KOPT-K1 (cell line): Measurements from ENCODE around the gene EXD1.
A peak's percentile ranks its signal among the peaks of the same experiment; 100 is the strongest.
"Not testable (repeated sequence)": the region's sequence is repeated elsewhere in the genome, so short reads cannot be mapped to it uniquely, and the experiment has no call there.

Experiments used
- H3K27ac ChIP-seq: fragments of 200-600 bp; sonication (generic); 2 replicates; pipeline ENCODE4 v1.5.1; 2016; ENCODE audit warnings: antibody characterized with exemption, mild to moderate bottlenecking, low read depth, low read length; ENCODE audit not compliant: poor library complexity, severe bottlenecking
- H3K36me3 ChIP-seq: fragments of 200-600 bp; sonication (generic); 2 replicates; pipeline ENCODE4 v1.5.1; 2017; ENCODE audit warnings: antibody characterized with exemption, mild to moderate bottlenecking, low read length, moderate library complexity; ENCODE audit not compliant: insufficient read depth
- H3K9me3 ChIP-seq: fragments of 200-600 bp; sonication (generic); 2 replicates; pipeline ENCODE4 v1.5.1; 2017; ENCODE audit warnings: antibody characterized with exemption, low read length, mild to moderate bottlenecking; ENCODE audit not compliant: insufficient read depth, poor library complexity, severe bottlenecking

Gene EXD1, protein sequence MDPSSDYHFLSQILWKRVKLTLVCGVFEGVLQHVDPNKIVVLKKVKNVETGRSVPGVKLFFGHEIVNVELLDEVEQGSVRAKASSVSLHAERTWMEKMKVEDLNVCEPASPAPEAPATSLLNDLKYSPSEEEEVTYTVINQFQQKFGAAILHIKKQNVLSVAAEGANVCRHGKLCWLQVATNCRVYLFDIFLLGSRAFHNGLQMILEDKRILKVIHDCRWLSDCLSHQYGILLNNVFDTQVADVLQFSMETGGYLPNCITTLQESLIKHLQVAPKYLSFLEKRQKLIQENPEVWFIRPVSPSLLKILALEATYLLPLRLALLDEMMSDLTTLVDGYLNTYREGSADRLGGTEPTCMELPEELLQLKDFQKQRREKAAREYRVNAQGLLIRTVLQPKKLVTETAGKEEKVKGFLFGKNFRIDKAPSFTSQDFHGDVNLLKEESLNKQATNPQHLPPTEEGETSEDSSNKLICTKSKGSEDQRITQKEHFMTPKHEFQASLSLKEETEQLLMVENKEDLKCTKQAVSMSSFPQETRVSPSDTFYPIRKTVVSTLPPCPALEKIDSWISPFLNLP

DNA sequence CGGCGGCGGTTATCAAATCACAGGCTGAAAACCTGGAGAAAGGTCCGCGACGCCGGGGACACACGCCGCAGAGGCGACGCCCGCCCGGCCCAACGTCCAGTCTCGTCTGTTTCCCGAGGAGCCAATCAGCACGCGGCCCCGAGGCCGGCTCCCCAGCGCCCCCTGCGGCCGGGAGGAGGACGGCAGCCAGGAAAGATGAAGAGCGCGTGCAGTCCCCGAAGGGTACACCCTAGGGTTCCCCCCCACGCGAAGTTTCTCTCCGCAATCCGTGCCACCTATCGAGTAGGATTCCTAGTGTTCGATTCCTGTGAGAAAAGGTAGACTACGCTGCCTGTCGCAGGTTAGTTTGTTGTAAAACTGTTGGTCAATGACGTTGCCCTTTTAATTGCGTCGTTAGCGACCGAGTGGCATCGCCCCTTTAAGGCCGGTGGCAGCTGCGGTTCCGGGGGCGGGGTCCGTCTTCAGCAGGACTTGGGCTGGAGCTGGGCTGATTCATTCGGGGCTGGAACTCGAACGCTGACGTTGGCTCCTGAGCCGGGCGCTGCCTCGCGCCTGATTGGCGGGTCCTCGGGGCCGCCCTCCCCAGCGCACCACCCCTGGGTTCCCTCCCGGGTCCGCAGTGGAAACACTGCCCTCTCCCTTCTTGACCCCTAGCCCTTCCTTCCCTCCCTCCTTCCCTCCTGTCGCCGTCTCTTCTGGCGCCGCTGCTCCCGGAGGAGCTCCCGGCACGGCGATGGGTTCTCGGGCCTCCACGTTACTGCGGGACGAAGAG, at the start of gene EXD1, which contains the start of gene CHP1:
TSS of gene EXD1 (minus strand) at position 108 of the 772 bp plus-strand sequence. CDS start 4,182 bp downstream, outside the sequence.
TSS of gene CHP1 (plus strand) at position 619 of the 772 bp plus-strand sequence. CDS start at position 734, 115 bp downstream.
- no peaks in the 10 kb centered on the region for H3K36me3 ChIP-seq
- H3K9me3 ChIP-seq = no peaks in the 10 kb centered on the region
- peak within 1 kb of the TSS; percentile 71 for H3K27ac ChIP-seq

DNA sequence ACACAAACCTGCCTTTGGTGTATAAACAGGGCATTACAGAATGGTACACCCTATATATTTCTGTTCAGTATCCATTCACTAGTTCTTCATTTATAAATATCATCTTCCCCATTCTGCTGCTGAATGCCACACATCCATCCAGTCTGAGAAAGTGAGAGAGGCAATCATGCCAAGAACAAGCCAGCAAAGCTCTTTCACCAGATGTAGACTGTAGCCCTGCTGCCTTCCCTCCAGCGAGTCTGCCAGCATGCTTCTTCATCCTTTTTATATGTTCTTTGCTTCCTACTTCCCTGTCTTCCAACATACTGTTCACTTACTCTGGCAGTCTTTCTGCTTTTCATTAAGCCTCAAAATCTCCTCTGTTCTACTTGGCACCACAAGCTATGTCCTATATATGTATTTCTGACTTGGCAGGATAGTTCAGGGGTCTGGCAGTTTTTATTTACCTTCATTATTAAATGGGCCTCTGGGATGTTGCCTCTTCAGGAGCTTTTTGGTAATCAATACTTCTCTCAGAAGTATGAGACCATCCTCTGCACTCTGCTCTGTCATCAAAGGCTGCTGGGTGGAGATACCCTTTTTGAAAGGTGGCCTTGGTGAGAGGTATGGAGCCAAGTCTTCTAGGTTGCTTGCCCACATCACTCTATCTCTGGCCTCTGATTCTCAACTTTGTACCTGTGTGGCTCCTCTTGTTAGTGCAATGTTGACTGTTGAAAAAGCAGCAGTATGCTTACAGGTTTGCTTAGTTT, 49.2 kb upstream of the EXD1 start:
- no peak overlapping the region for H3K27ac ChIP-seq
- H3K9me3 ChIP-seq = no peaks in the 10 kb centered on the region
- H3K36me3 ChIP-seq = peaks cover 7% of the 10 kb centered on the region; the same call in 1 of the 2 replicates

GRCh38 chr15:41278319-41278718, 47.8 kb upstream of the EXD1 start:
- peaks cover 11% of the 10 kb centered on the region; the same call in 1 of the 2 replicates for H3K36me3 ChIP-seq
- no peak overlapping the region for H3K27ac ChIP-seq

GRCh38 chr15:41276831-41277230, 46.3 kb upstream of the EXD1 start:
- Histone ChIP-seq H3K36me3 (peaks cover 11% of the 10 kb centered on the region; the same call in 1 of the 2 replicates), H3K27ac (no peak overlapping the region), H3K9me3 (no peaks in the 10 kb centered on the region)

More at GRCh38 chr15:41278319-41278718, 47.8 kb upstream of the EXD1 start:
- no peaks in the 10 kb centered on the region for H3K9me3 ChIP-seq

GRCh38 chr15:41269887-41270286, 39.3 kb upstream of the EXD1 start:
- H3K27ac ChIP-seq = no peak overlapping the region
- H3K36me3 ChIP-seq = peaks cover 7% of the 10 kb centered on the region; the same call in 1 of the 2 replicates
- H3K9me3 ChIP-seq = no peaks in the 10 kb centered on the region

DNA sequence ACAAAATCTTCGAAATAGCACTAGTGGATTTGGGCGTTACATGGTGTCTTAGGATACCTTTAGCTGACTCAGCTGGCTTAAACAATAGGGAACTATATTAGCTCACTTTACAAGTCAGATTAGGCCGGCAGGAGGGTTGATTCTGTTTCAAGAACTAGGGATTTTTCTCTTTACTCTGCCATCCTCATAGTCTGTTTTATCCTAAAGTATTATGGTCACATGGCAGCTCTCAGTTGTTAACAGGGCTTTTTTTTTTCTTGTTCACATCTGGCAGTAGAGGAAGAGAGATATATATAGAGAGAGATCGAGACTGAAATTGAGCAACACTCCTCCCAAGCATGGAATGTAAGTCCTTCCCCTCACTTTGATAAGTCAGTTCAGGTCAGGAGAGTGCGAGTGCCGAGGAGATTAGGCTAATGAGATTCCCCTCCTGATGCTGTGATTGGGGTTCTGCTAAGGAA, 33.4 kb upstream of the EXD1 start:
- no peak overlapping the region for H3K27ac ChIP-seq
- peaks cover 18% of the 10 kb centered on the region; the same call in 1 of the 2 replicates for H3K36me3 ChIP-seq

GRCh38 chr15:41262571-41262970, 32.0 kb upstream of the EXD1 start:
- Histone ChIP-seq H3K9me3 (no peaks in the 10 kb centered on the region), H3K27ac (no peak overlapping the region), H3K36me3 (peaks cover 22% of the 10 kb centered on the region; the same call in 1 of the 2 replicates)

More for the DNA sequence above, 33.4 kb upstream of the EXD1 start:
- no peaks in the 10 kb centered on the region for H3K9me3 ChIP-seq

DNA sequence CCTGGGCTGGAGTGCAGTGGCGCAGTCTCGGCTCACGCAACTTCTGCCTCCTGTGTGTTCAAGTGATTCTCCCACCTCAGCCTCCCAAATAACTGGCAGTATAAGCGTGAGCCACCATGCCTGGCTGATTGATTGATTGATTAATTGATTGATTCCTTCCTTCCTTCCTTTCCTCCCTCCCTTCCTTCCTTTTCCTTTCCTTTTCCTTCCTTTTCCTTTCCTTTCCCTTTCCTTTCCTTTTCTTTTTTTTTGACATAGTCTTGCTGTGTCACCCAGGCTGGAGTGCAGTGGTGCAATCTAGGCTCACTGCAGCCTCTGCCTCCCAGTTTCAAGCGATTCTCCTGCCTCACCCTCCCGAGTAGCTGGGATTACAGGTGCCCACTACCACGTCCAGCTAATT, 30.4 kb upstream of the EXD1 start:
- H3K36me3 ChIP-seq = peaks cover 19% of the 10 kb centered on the region; the same call in 1 of the 2 replicates
- H3K9me3 ChIP-seq, H3K27ac ChIP-seq: not testable (repeated sequence)

- H3K36me3 ChIP-seq = peaks cover 19% of the 10 kb centered on the region; the same call in 1 of the 2 replicates
- H3K9me3 ChIP-seq = no peaks in the 10 kb centered on the region
- H3K27ac ChIP-seq = no peak overlapping the region
These were observed 29.1 kb upstream of the EXD1 start for GRCh38 chr15:41259546-41260189.

- no peaks in the 10 kb centered on the region for H3K9me3 ChIP-seq
- no peak overlapping the region for H3K27ac ChIP-seq
- H3K36me3 ChIP-seq = peaks cover 16% of the 10 kb centered on the region; the same call in 1 of the 2 replicates
These were observed 28.4 kb upstream of the EXD1 start for GRCh38 chr15:41258750-41259471.

- Histone ChIP-seq H3K36me3 (peaks cover 4% of the 10 kb centered on the region; the same call in 1 of the 2 replicates), H3K9me3 (no peaks in the 10 kb centered on the region), H3K27ac (no peak overlapping the region)
These were observed 26.1 kb upstream of the EXD1 start for GRCh38 chr15:41256577-41257038.

- H3K36me3 ChIP-seq = peaks cover 4% of the 10 kb centered on the region; the same call in 1 of the 2 replicates
- H3K27ac ChIP-seq = no peak overlapping the region
- H3K9me3 ChIP-seq = no peaks in the 10 kb centered on the region
These were observed 25.5 kb upstream of the EXD1 start for GRCh38 chr15:41256103-41256502.

DNA sequence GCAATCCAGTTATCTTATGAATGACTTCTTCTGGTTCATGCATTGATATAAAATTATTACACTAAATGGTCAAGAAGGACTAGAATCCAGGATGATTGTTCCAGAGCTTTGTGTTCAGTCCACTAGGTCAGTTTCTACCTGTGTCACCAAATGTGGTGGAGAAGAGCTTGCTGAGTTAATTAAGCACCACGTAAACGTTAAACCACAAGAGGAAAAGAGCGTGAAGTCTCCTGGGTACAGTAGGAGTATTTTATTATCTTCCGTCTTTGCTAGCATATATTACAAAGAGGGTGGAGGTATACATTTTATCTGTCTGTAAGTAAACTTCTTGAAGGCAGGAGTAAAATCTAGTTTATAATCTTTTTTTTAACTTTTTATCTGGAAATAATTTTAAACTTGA, 24.0 kb upstream of the EXD1 start:
- no peaks in the 10 kb centered on the region for H3K9me3 ChIP-seq
- H3K27ac ChIP-seq = peak overlapping the region; percentile 61
- H3K36me3 ChIP-seq = peaks cover 4% of the 10 kb centered on the region; the same call in 1 of the 2 replicates
